Muscle of leg (tissue), 11 donors: Measurements from ENCODE around the gene ZNF446. TPM values are rescaled to one million over a fixed set of nuclear protein-coding genes. Genes with fewer than 3 reads are reported as not detected.
A peak's percentile ranks its signal among the peaks of the same experiment; 100 is the strongest.
"Not testable (repeated sequence)": the region's sequence is repeated elsewhere in the genome, so short reads cannot be mapped to it uniquely, and the experiment has no call there.

ENCODE experiments used
- DNase-seq: peaks from one replicate; pipeline ENCODE4 v3.0.0; 2013
- H3K27ac ChIP-seq: one replicate; pipeline ENCODE4 v1.5.1; 2013; ENCODE audit warnings: mild to moderate bottlenecking, low read length, control low read depth
- H3K27me3 ChIP-seq: one replicate; pipeline ENCODE4 v1.6.1; 2013; ENCODE audit warnings: low read length; ENCODE audit not compliant: control insufficient read depth, insufficient read depth
- H3K36me3 ChIP-seq: one replicate; pipeline ENCODE4 v1.6.1; 2013; ENCODE audit warnings: low read length; ENCODE audit not compliant: control insufficient read depth, insufficient read depth
- H3K4me1 ChIP-seq: one replicate; pipeline ENCODE4 v1.6.1; 2013; ENCODE audit warnings: low read length; ENCODE audit not compliant: control insufficient read depth, insufficient read depth
- H3K4me3 ChIP-seq: one replicate; pipeline ENCODE4 v1.5.1; 2013; ENCODE audit warnings: low read length, control low read depth
- H3K9me3 ChIP-seq: replicated peaks from 2 replicates; pipeline ENCODE4 v1.6.1; 2013; ENCODE audit warnings: low read depth, low read length; ENCODE audit not compliant: control insufficient read depth
- WGBS: methylation state at CpG from one replicate; pipeline ENCODE4 v1.1.5; 2013; ENCODE audit warnings: missing lambda C conversion rate; ENCODE audit not compliant: insufficient coverage; 5-methylcytosine and 5-hydroxymethylcytosine counted together
- polyA plus RNA-seq, 8 donors: library from polyadenylated mRNA; unstranded; fragments of 120-200 nt; gene quantifications; one replicate each; pipeline versions ENCODE4 v1.2.1 to v1.2.3, GENCODE V29; 2013; ENCODE audit warnings: inconsistent platforms in 1 of 8, low replicate concordance in 1 of 8; ENCODE audit not compliant: insufficient read length in 8 of 8, insufficient read depth in 1 of 8
- total RNA-seq: library from RNA; stranded (reverse); fragments of 120-200 nt; gene quantifications from one replicate; pipeline ENCODE4 v1.2.4, GENCODE V29; 2013

The ZNF446 gene
- total and polyA plus RNA-seq, 9 donors = 6.5 to 9.8 (median 7.8) TPM

DNA sequence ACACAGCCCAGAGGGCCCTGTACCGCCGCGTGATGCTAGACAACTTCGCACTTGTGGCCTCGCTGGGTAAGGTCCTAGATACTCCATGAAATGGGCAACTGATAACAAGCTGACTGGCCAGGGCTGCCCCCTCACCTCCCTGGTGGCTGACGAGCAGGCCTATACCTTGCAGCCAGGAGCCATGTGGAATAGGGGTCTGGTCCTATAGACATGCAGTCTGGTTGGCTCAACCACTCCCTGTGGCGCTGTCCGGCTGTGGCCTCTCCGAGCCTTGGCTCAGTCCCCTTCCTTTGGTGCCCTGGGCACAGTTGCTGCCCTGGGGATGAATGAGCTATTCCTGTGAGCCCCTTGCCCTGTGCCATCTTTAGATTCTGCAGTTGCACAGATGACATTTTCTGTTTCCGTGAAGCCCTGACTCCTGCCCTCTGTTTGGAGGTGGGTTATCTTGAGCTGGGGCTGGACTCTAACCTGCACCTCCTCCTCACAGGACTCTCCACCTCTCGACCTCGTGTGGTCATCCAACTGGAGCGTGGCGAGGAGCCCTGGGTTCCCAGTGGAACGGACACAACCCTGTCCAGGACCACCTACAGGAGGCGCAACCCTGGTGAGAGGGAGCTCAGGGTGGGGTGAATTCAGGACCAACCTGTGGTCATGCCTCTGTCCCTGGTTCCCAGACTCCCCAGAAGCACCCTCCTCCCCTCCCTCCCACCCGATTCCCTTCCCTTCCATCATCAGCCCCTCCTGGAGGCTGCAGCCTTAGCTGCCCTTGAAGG is 6.7 kb upstream of the ZNF446 start:
- H3K4me1 ChIP-seq = peaks cover 14% of the 10 kb centered on the region
- no peaks in the 10 kb centered on the region for H3K27me3 ChIP-seq
- H3K4me3 ChIP-seq = no peak overlapping the region
- no peaks in the 10 kb centered on the region for H3K9me3 ChIP-seq
- H3K27ac ChIP-seq = no peak overlapping the region
- WGBS = 90% methylated on average over 11 of the region's 17 CpGs
- DNase-seq = no peak
- H3K36me3 ChIP-seq = peaks cover 41% of the 10 kb centered on the region

DNA sequence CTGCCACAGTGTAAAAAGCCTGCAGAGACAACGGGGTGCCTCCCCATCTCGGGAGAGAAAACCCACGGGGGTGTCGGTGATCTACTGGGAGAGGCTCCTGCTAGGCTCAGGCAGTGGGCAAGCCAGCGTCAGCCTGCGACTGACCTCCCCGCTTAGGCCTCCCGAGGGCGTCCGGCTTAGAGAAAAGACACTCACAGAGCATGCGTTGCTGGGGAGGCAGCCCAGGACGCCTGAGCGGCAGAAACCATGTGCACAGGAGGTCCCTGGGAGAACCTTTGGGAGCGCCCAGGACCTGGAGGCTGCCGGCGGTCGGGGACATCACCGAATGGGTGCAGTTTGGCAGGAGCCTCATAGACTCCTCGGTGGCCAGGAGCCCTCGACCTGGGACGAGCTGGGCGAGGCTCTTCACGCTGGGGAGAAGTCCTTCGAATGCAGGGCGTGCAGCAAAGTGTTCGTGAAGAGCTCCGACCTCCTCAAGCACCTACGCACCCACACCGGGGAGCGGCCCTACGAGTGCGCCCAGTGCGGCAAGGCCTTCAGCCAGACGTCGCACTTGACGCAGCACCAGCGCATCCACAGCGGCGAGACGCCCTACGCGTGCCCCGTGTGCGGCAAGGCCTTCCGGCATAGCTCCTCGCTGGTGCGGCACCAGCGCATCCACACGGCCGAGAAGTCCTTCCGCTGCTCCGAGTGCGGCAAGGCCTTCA is 5.2 kb upstream of the ZNF446 start:
- not testable (repeated sequence) for H3K9me3 ChIP-seq, H3K4me3 ChIP-seq, DNase-seq, H3K27ac ChIP-seq, H3K27me3 ChIP-seq
- 92% methylated on average over 13 of the region's 53 CpGs for WGBS
- peaks cover 41% of the 10 kb centered on the region for H3K36me3 ChIP-seq
- peaks cover 22% of the 10 kb centered on the region for H3K4me1 ChIP-seq

GRCh38 chr19:58471736-58472135 is 4.4 kb upstream of the ZNF446 start:
- WGBS = 93% methylated on average over 38 of the region's 39 CpGs
- no peaks in the 10 kb centered on the region for H3K9me3 ChIP-seq
- no peak overlapping the region for H3K27ac ChIP-seq
- no peak for DNase-seq
- H3K4me3 ChIP-seq = no peak overlapping the region
- H3K27me3 ChIP-seq = no peaks in the 10 kb centered on the region
- H3K4me1 ChIP-seq = peaks cover 24% of the 10 kb centered on the region
- peaks cover 41% of the 10 kb centered on the region for H3K36me3 ChIP-seq

DNA sequence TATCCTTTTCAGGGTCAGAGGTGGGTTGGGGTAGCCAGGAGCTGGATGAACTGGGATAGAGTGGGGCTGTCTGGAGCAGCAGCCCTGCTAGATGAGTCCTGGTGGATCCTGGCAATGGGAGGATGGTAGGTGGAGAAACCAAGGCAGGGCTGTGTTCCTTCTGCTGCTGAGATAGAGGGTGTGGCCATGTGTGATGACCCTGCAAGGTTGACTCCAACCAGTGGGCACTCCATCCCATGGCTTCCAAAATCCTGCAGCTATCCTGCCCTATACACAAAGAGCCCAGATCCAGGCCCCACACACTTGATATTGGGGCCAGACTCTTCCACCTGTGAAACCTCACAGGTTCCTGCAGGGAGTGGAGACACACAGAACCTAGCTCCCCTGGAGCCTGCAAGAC is 2.4 kb upstream of the ZNF446 start:
- Histone ChIP-seq H3K4me3 (no peak overlapping the region), H3K36me3 (peaks cover 48% of the 10 kb centered on the region), H3K9me3 (no peaks in the 10 kb centered on the region), H3K27ac (no peak overlapping the region), H3K4me1 (peaks cover 19% of the 10 kb centered on the region), H3K27me3 (no peaks in the 10 kb centered on the region)
- no peak for DNase-seq

DNA sequence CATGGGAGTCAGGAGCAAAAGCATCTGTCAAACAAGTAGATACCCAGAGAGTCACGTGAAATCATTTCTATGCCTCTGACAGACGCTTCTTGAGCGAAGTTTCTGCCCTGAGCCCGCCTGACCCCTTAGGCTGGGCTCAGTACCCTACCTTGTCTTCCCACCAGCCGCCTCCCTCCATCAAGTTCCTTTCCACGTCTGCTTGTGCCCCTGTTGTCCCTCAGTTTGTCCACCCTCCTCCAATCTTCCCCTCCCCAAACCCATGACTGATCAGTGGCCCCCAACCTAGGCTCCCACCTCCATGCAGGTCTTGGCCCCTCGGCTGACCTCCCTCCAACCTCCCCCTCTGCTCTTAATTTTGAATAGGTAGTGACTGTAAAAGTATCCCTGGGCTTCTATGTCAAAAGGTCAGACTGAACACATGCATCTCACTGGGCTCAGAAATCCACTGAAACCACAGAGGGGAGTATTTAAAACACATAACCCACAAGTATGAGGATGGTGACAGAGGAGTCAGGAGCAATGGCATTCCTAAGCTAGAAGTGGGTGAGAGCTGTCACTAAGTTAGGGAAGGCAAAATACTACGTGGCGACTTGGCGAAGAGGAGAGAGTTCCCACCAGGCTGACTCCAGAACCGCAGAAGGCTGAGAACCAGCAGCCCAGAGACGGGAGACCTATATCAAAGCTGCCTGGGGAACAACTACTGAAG is 1.7 kb upstream of the ZNF446 start:
- Histone ChIP-seq H3K9me3 (no peaks in the 10 kb centered on the region), H3K4me3 (no peak overlapping the region), H3K4me1 (peaks cover 19% of the 10 kb centered on the region), H3K27ac (no peak overlapping the region), H3K36me3 (peaks cover 50% of the 10 kb centered on the region), H3K27me3 (no peaks in the 10 kb centered on the region)
- 80% methylated on average over 11 of the region's 12 CpGs for WGBS
- no peak for DNase-seq

GRCh38 chr19:58474997-58475713 is 997 bp upstream of the ZNF446 start:
- H3K27me3 ChIP-seq = no peaks in the 10 kb centered on the region
- H3K4me1 ChIP-seq = peaks cover 19% of the 10 kb centered on the region
- H3K9me3 ChIP-seq = no peaks in the 10 kb centered on the region
- H3K36me3 ChIP-seq = peaks cover 48% of the 10 kb centered on the region
- peak overlapping the region; percentile 94 for H3K27ac ChIP-seq
- WGBS = 22% methylated on average over 25 of the region's 27 CpGs
- H3K4me3 ChIP-seq = peak overlapping the region; percentile 85
- no peak for DNase-seq

DNA sequence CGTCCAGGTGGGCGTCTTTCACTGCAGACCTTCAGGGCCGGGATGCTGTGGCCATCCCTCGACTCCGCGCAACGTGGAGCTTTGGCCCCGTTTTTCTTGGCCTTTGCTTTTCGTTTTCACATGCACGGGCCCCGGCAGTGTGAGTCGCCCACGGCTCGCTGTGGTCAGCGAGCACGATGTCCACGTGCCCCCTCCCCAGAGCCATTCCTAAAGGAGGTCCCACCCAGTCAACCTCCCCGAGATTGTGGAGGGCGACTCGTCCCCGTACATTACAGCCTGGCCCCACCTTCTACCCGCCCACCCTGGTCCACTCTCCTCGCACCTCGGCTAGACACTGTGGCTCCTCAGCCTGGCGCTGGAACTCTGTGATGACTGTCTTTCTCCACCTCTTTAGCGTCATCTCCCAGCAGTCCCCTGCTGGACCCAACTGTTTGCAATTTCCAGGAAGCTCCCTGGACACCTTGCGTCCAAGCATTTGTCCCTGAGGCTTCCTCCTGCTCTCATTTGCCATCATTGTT is 405 bp downstream of the ZNF446 start:
- no peaks in the 10 kb centered on the region for H3K9me3 ChIP-seq
- 3% methylated on average over 22 of the region's 27 CpGs for WGBS
- H3K4me3 ChIP-seq = peak overlapping the region; percentile 85
- H3K4me1 ChIP-seq = peaks cover 19% of the 10 kb centered on the region
- H3K27me3 ChIP-seq = no peaks in the 10 kb centered on the region
- peak overlapping the region; percentile 94 for H3K27ac ChIP-seq
- peaks cover 53% of the 10 kb centered on the region for H3K36me3 ChIP-seq
- DNase-seq = peak; percentile 56

DNA sequence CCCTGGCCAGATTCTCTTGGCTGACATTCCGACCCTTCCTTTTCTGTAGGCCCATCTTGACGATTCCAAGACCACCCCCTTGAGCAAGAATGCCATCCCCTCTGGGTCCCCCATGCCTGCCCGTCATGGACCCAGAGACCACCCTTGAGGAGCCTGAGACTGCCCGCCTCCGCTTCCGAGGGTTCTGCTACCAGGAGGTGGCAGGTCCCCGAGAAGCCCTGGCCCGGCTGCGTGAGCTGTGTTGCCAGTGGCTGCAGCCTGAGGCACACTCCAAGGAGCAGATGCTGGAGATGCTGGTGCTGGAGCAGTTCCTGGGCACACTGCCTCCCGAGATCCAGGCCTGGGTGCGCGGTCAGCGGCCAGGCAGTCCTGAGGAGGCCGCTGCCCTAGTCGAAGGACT is 978 bp downstream of the ZNF446 start:
- 84% methylated on average over 10 of the region's 15 CpGs for WGBS
- no peaks in the 10 kb centered on the region for H3K27me3 ChIP-seq
- H3K27ac ChIP-seq = peak overlapping the region; percentile 44
- no peak overlapping the region for H3K4me3 ChIP-seq
- no peak for DNase-seq
- peaks cover 48% of the 10 kb centered on the region for H3K36me3 ChIP-seq
- H3K9me3 ChIP-seq = no peaks in the 10 kb centered on the region
- peaks cover 19% of the 10 kb centered on the region for H3K4me1 ChIP-seq

GRCh38 chr19:58477871-58478270 is 1.7 kb downstream of the ZNF446 start:
- no peak for DNase-seq
- no peaks in the 10 kb centered on the region for H3K9me3 ChIP-seq
- H3K27ac ChIP-seq = no peak overlapping the region
- no peaks in the 10 kb centered on the region for H3K27me3 ChIP-seq
- H3K4me1 ChIP-seq = peaks cover 19% of the 10 kb centered on the region
- peaks cover 44% of the 10 kb centered on the region for H3K36me3 ChIP-seq
- H3K4me3 ChIP-seq = no peak overlapping the region
- WGBS = no CpG with 5 or more reads among the region's 1 CpG
